Measurements from ENCODE around the gene COL23A1. TPM values are rescaled to one million over a fixed set of nuclear protein-coding genes. Genes with fewer than 3 reads are reported as not detected.

Gene COL23A1
- total and polyA plus RNA-seq, 2 of the 13 experiments (the other 11 are each of a cell fraction or from before 2014, with no cell fraction given): not detected

- TF ChIP-seq ADNP (CRISPR knock-in tag; IDR thresholded peaks at IDR 0.05): no peak
- TF ChIP-seq ZNF343 (CRISPR knock-in tag; IDR thresholded peaks at IDR 0.05): no peak
- no peak for TF ChIP-seq DNMT1 (CRISPR knock-in tag; IDR thresholded peaks at IDR 0.05)
- no peak for TF ChIP-seq ATF6 (CRISPR knock-in tag; conservative IDR thresholded peaks at IDR 0.05)
- no peak for TF ChIP-seq AFF4 (CRISPR knock-in tag; IDR thresholded peaks at IDR 0.05)
- TF ChIP-seq GTF3A (CRISPR knock-in tag; conservative IDR thresholded peaks at IDR 0.05): no peak
- TF ChIP-seq ZNF136 (CRISPR knock-in tag; IDR thresholded peaks at IDR 0.05; ENCODE audit: low read depth): no peak
- TF ChIP-seq FOXM1 (CRISPR knock-in tag; IDR thresholded peaks at IDR 0.05): no peak
- no peak for TF ChIP-seq ZNF143 (CRISPR knock-in tag; IDR thresholded peaks at IDR 0.05)
- no peak for TF ChIP-seq YY1 (IDR thresholded peaks at IDR 0.05; ENCODE audit: insufficient read depth, insufficient replicate concordance, low read depth, low read length)
These were observed 67.8 kb downstream of the COL23A1 start (continued) for GRCh38 chr5:178522361-178522760.
